ENCODE results near the gene KRIT1. TPM values are rescaled to one million over a fixed set of nuclear protein-coding genes. Genes with fewer than 3 reads are reported as not detected.
"Not testable (repeated sequence)": the region's sequence is repeated elsewhere in the genome, so short reads cannot be mapped to it uniquely, and the experiment has no call there.

The KRIT1 gene
- total RNA-seq, 1 experiment from 2014 or later = 23.7 TPM

- Histone ChIP-seq H3F3A (ENCODE audit: low read length, unreplicated experiment) (no peaks in the 10 kb centered on the region), H3K4me2 (ENCODE audit: low read length) (no peak overlapping the region), H3K27ac (ENCODE audit: low read length) (no peak overlapping the region), H3K4me1 (ENCODE audit: insufficient read depth, low read length) (no peaks in the 10 kb centered on the region), H3K9me2 (replicated peaks; ENCODE audit: low read length) (no peaks in the 10 kb centered on the region), H3K36me3 (ENCODE audit: low read depth, low read length) (peaks cover 7% of the 10 kb centered on the region; the same call in 1 of the 2 replicates), H3K79me2 (ENCODE audit: low read length) (no peaks in the 10 kb centered on the region), H3K9ac (ENCODE audit: low read length) (no peak overlapping the region), H4K20me1 (ENCODE audit: low read length) (no peaks in the 10 kb centered on the region), H3K4me3 (ENCODE audit: low read length) (no peak overlapping the region), H3K9me3 (ENCODE audit: low read length) (no peaks in the 10 kb centered on the region), H2AFZ (ENCODE audit: low read length) (no peak overlapping the region), H3K27me3 (ENCODE audit: low read length) (no peaks in the 10 kb centered on the region)
- DNase-seq (no peak), ATAC-seq (no peak)
- POLR2A ChIA-PET (ENCODE audit: unreplicated experiment) = no interaction called here
- intact Hi-C loops (cut with micrococcal nuclease) = no loop called here
- BruUV-seq (replicated peaks) = no TSS peak
- no peak for TF ChIP-seq EZH2phosphoT487 (IDR thresholded peaks at IDR 0.05; ENCODE audit: borderline replicate concordance, low read length)
- TF ChIP-seq, protein P1, sequence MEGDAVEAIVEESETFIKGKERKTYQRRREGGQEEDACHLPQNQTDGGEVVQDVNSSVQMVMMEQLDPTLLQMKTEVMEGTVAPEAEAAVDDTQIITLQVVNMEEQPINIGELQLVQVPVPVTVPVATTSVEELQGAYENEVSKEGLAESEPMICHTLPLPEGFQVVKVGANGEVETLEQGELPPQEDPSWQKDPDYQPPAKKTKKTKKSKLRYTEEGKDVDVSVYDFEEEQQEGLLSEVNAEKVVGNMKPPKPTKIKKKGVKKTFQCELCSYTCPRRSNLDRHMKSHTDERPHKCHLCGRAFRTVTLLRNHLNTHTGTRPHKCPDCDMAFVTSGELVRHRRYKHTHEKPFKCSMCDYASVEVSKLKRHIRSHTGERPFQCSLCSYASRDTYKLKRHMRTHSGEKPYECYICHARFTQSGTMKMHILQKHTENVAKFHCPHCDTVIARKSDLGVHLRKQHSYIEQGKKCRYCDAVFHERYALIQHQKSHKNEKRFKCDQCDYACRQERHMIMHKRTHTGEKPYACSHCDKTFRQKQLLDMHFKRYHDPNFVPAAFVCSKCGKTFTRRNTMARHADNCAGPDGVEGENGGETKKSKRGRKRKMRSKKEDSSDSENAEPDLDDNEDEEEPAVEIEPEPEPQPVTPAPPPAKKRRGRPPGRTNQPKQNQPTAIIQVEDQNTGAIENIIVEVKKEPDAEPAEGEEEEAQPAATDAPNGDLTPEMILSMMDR (conservative IDR thresholded peaks at IDR 0.05; ENCODE audit: low read depth, low read length) = peak; percentile 23; the same call in 1 of the 2 replicates
- no peak for TF ChIP-seq EZH2 (IDR thresholded peaks at IDR 0.05; ENCODE audit: low read length, unreplicated experiment)
- CTCF ChIA-PET = interaction anchor here (0.6 kb wide), 1 partner anchor 223 kb away, joined by 3 read pairs; no protein-coding TSS in a partner anchor
Observed at GRCh38 chr7:92200791-92201190, 44.9 kb downstream of the KRIT1 start.

- Histone ChIP-seq H3K4me2 (ENCODE audit: low read length) (no peak overlapping the region), H3K9me3 (ENCODE audit: low read length) (no peaks in the 10 kb centered on the region), H3K27ac (ENCODE audit: low read length) (no peak overlapping the region), H3F3A (ENCODE audit: low read length, unreplicated experiment) (no peaks in the 10 kb centered on the region), H3K9ac (ENCODE audit: low read length) (no peak overlapping the region), H4K20me1 (ENCODE audit: low read length) (no peaks in the 10 kb centered on the region), H3K4me1 (ENCODE audit: insufficient read depth, low read length) (no peaks in the 10 kb centered on the region), H3K27me3 (ENCODE audit: low read length) (no peaks in the 10 kb centered on the region), H3K79me2 (ENCODE audit: low read length) (no peaks in the 10 kb centered on the region), H3K36me3 (ENCODE audit: low read depth, low read length) (no peaks in the 10 kb centered on the region), H2AFZ (ENCODE audit: low read length) (no peak overlapping the region), H3K9me2 (replicated peaks; ENCODE audit: low read length) (no peaks in the 10 kb centered on the region), H3K4me3 (ENCODE audit: low read length) (no peak overlapping the region)
- ATAC-seq (no peak), DNase-seq (no peak)
- TF ChIP-seq EZH2phosphoT487 (IDR thresholded peaks at IDR 0.05; ENCODE audit: borderline replicate concordance, low read length) = no peak
- TF ChIP-seq, protein P1 (conservative IDR thresholded peaks at IDR 0.05; ENCODE audit: low read depth, low read length) = no peak
- TF ChIP-seq EZH2 (IDR thresholded peaks at IDR 0.05; ENCODE audit: low read length, unreplicated experiment) = no peak
- intact Hi-C loops (cut with micrococcal nuclease) = no loop called here
- no TSS peak for BruUV-seq (replicated peaks)
- CTCF ChIA-PET = interaction anchor here (0.6 kb wide), 1 partner anchor 266 kb away, joined by 5 read pairs; no protein-coding TSS in a partner anchor
- POLR2A ChIA-PET (ENCODE audit: unreplicated experiment) = no interaction called here
Observed at GRCh38 chr7:92192326-92192725, 53.4 kb downstream of the KRIT1 start.

- intact Hi-C loops (cut with micrococcal nuclease); H3K9me3 ChIP-seq (ENCODE audit: low read length); POLR2A ChIA-PET (ENCODE audit: unreplicated experiment); H3K9ac ChIP-seq (ENCODE audit: low read length); H3K4me2 ChIP-seq (ENCODE audit: low read length); H4K20me1 ChIP-seq (ENCODE audit: low read length); H3K36me3 ChIP-seq (ENCODE audit: low read depth, low read length); CTCF ChIA-PET; BruUV-seq (replicated peaks); H3K4me1 ChIP-seq (ENCODE audit: insufficient read depth, low read length); H2AFZ ChIP-seq (ENCODE audit: low read length); H3K4me3 ChIP-seq (ENCODE audit: low read length); H3K27me3 ChIP-seq (ENCODE audit: low read length); DNase-seq; H3K27ac ChIP-seq (ENCODE audit: low read length); H3K9me2 ChIP-seq (replicated peaks; ENCODE audit: low read length); H3F3A ChIP-seq (ENCODE audit: low read length, unreplicated experiment); ATAC-seq; H3K79me2 ChIP-seq (ENCODE audit: low read length): not testable (repeated sequence)
Observed at GRCh38 chr7:92189246-92189645, 56.5 kb downstream of the KRIT1 start.

- H3F3A ChIP-seq (ENCODE audit: low read length, unreplicated experiment); ATAC-seq; H3K4me2 ChIP-seq (ENCODE audit: low read length); intact Hi-C loops (cut with micrococcal nuclease); H3K27ac ChIP-seq (ENCODE audit: low read length); H2AFZ ChIP-seq (ENCODE audit: low read length); CTCF ChIA-PET; H3K27me3 ChIP-seq (ENCODE audit: low read length); H4K20me1 ChIP-seq (ENCODE audit: low read length); POLR2A ChIA-PET (ENCODE audit: unreplicated experiment); H3K9me2 ChIP-seq (replicated peaks; ENCODE audit: low read length); H3K36me3 ChIP-seq (ENCODE audit: low read depth, low read length); H3K4me3 ChIP-seq (ENCODE audit: low read length); BruUV-seq (replicated peaks); H3K4me1 ChIP-seq (ENCODE audit: insufficient read depth, low read length); H3K79me2 ChIP-seq (ENCODE audit: low read length); H3K9ac ChIP-seq (ENCODE audit: low read length); DNase-seq; H3K9me3 ChIP-seq (ENCODE audit: low read length): not testable (repeated sequence)
Observed at GRCh38 chr7:92184294-92184693, 61.4 kb downstream of the KRIT1 start.

Data from PC-3 (cell line).